COR-L47 (cell line): ENCODE data around the gene ZNF212.

Experiments
- DNase-seq: peaks from one replicate; lab custom pipeline; 2025; lab: John Stamatoyannopoulos, UW

Gene ZNF212

GRCh38 chr7:149239345-149240143 lies at the start of gene ZNF212:
ZNF212 (plus strand) TSS chr7:149239651; CDS start chr7:149239779, 128 bp downstream.
- peak; percentile 73 for DNase-seq

GRCh38 chr7:149191851-149192250 lies 47.6 kb upstream of the ZNF212 start:
- DNase-seq: no peak

- DNase-seq: no peak
Observed at GRCh38 chr7:149194799-149195179, 44.7 kb upstream of the ZNF212 start.

GRCh38 chr7:149195180-149196150 lies 44.0 kb upstream of the ZNF212 start, which contains the start of gene ZNF282:
ZNF282 (plus strand) TSS chr7:149195546; CDS start chr7:149195590, 44 bp downstream.
- DNase-seq: peak; percentile 94

- DNase-seq: no peak
Observed at GRCh38 chr7:149196151-149196704, 43.2 kb upstream of the ZNF212 start.

- no peak for DNase-seq
Observed at GRCh38 chr7:149196705-149197171, 42.7 kb upstream of the ZNF212 start.

GRCh38 chr7:149197675-149198074 lies 41.8 kb upstream of the ZNF212 start:
- DNase-seq: no peak

GRCh38 chr7:149198161-149198816 lies 41.2 kb upstream of the ZNF212 start:
- no peak for DNase-seq

- DNase-seq: no peak
Observed at GRCh38 chr7:149199234-149199995, 40.0 kb upstream of the ZNF212 start.

GRCh38 chr7:149202831-149203231 lies 36.6 kb upstream of the ZNF212 start:
- DNase-seq: no peak

- DNase-seq: no peak
Observed at GRCh38 chr7:149205690-149206381, 33.6 kb upstream of the ZNF212 start.

- DNase-seq: no peak
Observed at GRCh38 chr7:149207324-149208035, 32.0 kb upstream of the ZNF212 start.

GRCh38 chr7:149209518-149210269 lies 29.8 kb upstream of the ZNF212 start:
- peak; percentile 9 for DNase-seq

- no peak for DNase-seq
Observed at GRCh38 chr7:149210551-149210950, 28.9 kb upstream of the ZNF212 start.

GRCh38 chr7:149214020-149214720 lies 25.3 kb upstream of the ZNF212 start:
- DNase-seq: no peak

- DNase-seq: no peak
Observed at GRCh38 chr7:149216402-149216801, 23.0 kb upstream of the ZNF212 start.

GRCh38 chr7:149217570-149217969 lies 21.9 kb upstream of the ZNF212 start:
- no peak for DNase-seq
